ENCODE measurements around the gene DOC2B.
"Not testable (repeated sequence)": the region's sequence is repeated elsewhere in the genome, so short reads cannot be mapped to it uniquely, and the experiment has no call there.

DOC2B gene

GRCh38 chr17:181245-182049 is at the start of gene DOC2B:
TSS of gene DOC2B (minus strand) at chr17:181650. CDS start at chr17:181479, 171 bp downstream.
- peak; percentile 32 for DNase-seq (ENCODE audit: low spot score)

- no peak for DNase-seq (ENCODE audit: low spot score)
Observed at GRCh38 chr17:230395-230770, 48.9 kb upstream of the DOC2B start.

DNA sequence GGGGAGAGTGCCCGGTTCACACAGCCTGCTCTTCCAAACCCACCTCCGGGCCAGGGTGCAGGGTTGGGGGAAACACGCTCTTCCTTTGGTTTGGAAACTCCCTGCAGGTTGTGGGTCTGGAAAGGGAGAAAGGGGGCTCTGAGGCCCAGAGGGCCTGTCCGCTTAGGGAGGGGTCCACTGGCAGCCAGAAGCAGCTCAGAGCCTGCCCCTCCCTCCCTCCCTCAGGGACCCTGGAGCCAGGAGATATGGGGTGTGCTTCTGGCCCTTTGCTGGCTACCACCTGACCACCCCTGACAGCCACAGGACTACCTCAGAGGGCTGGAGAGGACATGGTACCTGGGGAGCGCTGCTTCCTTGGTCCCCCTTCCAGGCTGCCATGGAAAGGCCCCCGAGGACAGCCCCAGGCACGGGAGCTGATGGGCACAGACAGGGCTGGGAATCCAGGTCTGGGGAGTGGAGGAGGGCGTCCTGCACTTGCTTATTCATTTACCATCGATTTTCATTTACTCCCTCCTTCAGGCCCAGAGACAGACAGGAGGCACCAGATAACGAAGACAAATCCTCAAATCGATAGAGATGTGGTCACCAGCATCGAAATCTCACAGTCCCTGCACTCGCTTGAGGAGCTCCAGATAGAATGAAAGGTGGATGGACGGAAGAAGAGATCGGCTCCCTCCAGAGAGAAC is 48.4 kb upstream of the DOC2B start:
- DNase-seq (ENCODE audit: low spot score) = no peak

GRCh38 chr17:228951-229708 is 47.7 kb upstream of the DOC2B start:
- no peak for DNase-seq (ENCODE audit: low spot score)

DNA sequence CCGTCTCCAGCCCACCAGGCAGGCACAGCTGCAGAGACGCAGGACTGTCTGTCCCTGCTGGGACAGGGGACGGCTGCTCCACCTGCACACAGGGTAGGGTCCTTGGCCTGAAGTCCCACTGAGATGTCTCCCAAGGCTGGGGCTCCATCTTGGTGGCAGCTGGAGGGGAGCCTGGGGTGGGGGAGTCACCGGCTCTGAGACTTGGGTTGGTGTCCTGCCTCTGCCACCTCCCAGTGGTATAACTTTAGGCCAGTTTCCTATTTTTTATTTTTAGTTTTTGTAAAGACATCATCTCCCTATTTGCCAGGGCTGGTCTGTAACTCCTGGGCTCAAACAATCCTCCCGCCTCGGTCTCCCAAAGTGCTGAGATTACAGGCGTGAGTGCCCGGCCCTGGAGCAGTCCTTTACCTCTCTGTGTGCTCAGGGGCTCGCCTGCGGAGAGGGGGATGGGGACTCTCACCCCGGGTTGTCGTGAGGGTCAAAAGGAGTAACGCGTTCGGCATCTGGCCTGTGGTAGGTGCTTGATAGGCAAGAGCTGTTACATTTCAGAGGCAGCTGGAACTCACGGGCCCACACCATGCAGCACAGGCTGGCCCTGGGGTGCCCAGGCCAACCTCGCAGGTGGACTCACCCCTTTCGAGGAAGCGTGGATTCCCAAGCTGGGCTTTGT is 46.6 kb upstream of the DOC2B start:
- DNase-seq (ENCODE audit: low spot score) = no peak

- no peak for DNase-seq (ENCODE audit: low spot score)
Observed at GRCh38 chr17:227078-227945, 45.9 kb upstream of the DOC2B start.

GRCh38 chr17:226108-227077 is 44.9 kb upstream of the DOC2B start:
- DNase-seq (ENCODE audit: low spot score) = no peak

GRCh38 chr17:225551-225950 is 44.1 kb upstream of the DOC2B start:
- no peak for DNase-seq (ENCODE audit: low spot score)

GRCh38 chr17:224576-224975 is 43.1 kb upstream of the DOC2B start:
- not testable (repeated sequence) for DNase-seq (ENCODE audit: low spot score)

DNA sequence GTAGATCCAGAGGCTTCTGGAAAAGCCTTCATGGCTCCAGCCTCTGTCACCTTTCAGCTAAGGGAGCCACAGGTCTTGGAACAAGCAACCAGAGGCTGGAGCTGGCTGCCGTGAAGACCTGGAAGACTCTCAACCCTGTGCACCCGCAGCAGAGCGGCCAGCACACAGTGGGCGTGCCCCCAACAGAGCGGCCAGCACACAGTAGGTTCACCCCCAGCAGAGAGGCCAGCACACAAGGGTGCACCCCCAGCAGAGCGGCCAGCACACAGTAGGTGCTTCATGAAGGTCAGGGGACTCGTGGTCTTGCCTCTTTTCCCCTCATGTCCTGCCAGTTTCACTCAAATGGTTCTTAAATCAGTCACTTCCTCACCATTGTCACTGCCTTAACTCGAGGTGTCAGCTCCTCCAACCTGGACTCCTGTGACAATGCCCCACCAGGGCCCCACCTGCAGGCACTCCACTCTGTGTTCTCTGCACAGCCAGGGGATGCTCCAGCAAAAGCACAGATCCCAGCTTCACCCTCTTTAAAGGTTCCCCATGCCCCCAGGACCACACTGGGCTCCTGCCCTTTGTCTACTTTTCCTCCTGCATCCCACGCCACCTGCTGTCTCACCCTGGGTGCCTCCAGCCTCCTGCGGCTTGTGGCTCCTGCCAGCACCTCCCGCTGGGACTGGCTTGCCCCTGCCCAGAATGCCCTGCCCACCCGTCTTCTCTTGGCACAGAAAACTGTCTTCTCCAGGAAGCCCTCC is 42.4 kb upstream of the DOC2B start:
- no peak for DNase-seq (ENCODE audit: low spot score)

GRCh38 chr17:222172-222571 is 40.7 kb upstream of the DOC2B start:
- DNase-seq (ENCODE audit: low spot score) = no peak

DNA sequence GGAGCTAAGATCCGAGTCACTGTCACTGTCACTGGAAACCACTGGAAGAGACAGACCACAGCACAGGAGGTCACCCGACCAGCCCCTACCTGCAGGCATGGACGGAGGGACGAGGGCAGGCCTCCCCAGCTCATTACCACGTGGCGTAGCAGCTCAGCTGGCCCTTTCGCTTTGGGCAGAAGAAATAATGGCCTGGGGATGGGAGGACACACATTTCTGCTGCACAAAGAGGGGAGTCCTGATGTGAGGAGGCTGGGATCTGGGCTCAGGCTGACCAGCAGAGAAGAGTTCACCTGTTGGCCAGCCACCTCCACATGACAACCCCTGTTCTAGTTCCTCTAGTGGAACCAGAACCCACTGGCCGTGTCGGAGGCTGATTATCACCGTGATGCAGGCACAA is 38.2 kb upstream of the DOC2B start:
- DNase-seq (ENCODE audit: low spot score) = no peak

DNA sequence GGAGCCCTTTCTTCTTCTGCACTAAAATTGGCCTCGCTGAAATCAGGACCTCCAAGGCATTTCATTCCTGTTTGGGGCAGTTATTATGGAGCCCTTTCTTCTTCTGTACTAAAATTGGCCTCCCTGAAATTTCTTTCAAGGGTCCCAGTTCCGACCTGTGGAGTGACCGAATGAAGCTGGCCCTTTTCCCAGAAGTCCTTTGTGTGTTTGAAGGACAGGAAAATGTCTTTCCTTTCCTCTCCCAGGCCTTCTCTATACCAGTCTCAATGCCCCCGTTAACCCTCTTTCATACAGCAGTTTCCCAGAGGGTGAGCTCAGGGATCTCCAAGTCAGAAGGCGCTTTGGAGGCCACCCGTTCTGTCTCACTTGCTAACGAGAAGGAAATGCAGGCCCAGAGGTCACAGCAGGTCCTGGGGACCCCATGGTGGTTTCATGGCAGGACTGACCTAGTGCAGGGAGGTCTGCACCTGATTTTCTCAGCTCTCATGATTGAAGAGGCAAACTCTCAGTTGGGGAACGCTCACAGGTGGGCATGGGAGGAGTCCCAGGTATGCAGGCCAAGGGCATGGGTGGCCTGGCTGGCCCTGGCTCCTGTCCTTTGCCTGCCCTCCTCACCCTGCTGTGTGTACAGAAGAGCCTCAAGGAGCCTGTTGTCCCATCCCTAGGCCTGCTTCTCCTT is 37.1 kb upstream of the DOC2B start:
- DNase-seq (ENCODE audit: low spot score) = no peak

- DNase-seq (ENCODE audit: low spot score) = no peak
Observed at GRCh38 chr17:216625-217024, 35.2 kb upstream of the DOC2B start.

DNA sequence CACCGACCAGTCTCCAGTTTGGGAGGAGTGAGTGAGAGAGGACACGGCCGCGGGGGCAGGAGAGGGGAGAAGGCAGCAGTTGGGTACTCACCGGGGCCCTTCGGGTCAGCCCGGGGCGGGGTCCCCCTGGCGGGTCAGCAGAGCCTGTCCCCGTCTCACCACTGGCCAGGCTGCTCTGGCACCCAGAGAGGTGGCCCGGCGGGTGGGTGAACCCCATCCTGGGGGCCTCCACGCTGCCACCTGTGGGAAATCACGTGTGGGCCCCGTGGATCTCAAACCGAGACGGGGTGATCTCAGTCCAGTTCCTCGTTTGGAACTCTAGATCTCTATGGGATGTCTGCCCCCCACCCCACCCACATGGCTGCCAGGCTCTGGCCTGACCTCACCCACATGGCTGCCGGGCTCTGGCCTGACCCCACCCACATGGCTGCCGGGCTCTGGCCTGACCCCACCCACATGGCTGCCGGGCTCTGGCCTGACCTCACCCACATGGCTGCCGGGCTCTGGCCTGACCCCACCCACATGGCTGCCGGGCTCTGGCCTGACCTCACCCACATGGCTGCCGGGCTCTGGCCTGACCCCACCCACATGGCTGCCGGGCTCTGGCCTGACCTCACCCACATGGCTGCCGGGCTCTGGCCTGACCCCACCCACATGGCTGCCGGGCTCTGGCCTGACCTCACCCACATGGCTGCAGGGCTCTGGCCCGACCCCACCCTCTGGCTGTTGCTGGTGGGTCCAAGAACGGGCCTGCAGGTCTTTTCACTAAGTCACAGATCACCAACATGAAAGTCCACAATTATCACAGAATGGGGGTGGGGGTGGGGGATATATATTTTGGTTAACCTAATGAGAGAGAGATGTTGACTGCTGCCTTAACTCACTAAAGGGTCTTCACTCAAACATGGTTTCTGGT is 34.4 kb upstream of the DOC2B start:
- DNase-seq (ENCODE audit: low spot score) = not testable (repeated sequence)

DNA sequence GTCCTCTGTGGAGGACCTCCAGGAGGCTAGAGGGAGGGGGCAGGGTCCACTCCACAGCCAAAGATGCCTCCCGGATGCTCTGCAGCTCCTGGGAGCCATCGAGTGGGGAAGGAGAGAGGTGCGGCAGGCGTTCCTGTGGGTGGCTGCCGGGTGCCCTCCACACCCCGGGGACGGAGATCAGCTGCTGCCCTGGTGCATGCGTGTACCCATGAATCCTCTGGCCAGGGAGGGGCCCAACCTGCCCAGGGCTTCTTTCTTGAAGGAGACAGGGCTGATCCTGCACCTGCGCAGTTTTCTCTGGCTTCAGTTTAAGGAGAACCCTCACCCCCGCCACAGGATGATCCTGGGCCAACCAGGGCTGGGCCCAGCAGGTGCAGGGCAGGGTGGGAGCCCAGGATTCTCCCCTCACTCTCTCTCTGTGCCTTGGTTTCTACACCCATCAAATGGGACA is 33.5 kb upstream of the DOC2B start:
- DNase-seq (ENCODE audit: low spot score) = no peak

DNA sequence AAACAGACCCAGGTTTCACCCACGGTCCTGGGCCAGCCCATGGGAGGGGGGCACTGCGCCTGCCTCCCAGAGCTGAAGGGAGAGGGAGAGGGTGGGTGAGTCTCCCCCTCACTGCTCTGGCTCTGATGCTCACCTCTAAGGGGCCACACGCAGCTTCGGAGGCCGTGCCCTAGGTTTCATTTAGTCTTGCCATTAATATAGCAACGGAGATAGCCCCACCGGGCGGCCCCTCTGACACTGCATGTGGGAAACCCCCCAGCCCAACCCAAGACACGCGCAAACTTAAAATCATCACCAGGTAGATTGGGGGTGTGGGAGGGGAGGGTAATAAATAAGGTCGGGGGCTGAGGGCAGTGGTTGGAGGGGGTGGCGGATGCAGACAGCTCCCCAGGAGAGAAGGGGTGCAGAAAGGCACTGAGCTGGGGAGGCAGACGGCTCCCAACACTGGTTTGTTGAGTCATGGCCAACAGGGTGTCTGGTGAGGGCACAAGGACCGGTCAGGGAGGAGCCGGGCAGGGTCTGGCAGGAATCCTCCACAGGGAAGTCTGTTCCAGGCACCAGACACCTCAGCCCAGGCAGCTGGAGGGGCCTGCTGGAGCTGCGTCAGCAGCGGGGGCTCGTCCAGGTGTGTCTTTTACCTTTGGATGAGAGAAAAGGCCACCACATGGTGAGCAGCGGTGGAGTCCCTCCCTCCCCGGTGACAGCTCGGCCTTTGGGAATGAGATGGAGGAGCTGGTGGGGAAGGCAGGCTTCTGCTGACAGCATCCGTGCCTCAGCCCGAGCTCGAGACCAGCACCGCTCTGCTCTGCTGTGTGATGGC is 32.0 kb upstream of the DOC2B start:
- DNase-seq (ENCODE audit: low spot score) = no peak

Measured in LoVo (cell line).